ENCODE measurements around the gene STIP1. TPM values are rescaled to one million over a fixed set of nuclear protein-coding genes. Genes with fewer than 3 reads are reported as not detected.

The STIP1 gene
- total RNA-seq, 4 donors from 2014 or later: 80.8 to 116 (median 106) TPM

DNA sequence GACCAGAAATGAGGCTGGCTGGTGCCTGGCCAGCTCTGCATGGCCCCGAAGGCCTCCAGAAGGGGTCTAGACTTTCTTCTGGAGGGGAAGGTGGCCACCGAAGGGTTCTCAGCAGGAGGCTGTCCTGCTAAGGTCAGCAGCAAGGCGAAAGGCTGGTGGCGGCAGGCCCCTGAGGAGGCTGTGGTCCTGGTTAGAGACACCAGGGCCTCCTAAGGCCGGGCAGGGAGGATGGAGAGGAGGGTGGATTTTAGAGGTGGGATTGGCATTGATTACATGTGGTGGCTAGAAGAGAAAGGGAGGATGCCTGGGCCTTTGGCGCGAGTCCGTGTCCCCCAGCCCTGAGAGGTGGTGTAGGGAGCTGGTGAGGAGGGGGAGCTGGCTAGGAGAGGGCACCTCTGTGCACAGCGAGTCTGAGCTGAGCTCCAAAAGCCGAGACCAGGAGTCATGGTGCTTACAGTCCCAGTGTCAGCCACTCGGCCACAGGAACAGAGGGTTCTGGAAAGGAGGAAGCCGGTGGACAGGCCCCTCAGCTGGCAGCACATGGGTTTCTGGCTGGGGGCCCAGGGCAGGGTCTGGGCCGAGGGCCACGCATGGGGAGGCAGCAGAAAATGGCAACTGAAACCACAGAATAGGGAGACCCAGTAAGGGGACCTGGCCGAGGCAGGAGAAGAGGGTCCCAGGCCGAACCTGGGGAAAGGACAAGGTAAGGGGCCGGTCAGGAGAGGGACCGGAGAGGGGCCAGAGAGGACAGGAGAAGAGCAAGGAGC lies 23.0 kb downstream of the STIP1 start:
- no peaks in the 10 kb centered on the region for H3K27me3 ChIP-seq
- H3K36me3 ChIP-seq: no peaks in the 10 kb centered on the region
- no peak for DNase-seq
- WGBS, 2 donors: 81 to 86% methylated on average over 18 of the region's 18 CpGs
- H3K4me3 ChIP-seq (replicated peaks in 1 of 3): no peak overlapping the region
- TF ChIP-seq, protein P1, sequence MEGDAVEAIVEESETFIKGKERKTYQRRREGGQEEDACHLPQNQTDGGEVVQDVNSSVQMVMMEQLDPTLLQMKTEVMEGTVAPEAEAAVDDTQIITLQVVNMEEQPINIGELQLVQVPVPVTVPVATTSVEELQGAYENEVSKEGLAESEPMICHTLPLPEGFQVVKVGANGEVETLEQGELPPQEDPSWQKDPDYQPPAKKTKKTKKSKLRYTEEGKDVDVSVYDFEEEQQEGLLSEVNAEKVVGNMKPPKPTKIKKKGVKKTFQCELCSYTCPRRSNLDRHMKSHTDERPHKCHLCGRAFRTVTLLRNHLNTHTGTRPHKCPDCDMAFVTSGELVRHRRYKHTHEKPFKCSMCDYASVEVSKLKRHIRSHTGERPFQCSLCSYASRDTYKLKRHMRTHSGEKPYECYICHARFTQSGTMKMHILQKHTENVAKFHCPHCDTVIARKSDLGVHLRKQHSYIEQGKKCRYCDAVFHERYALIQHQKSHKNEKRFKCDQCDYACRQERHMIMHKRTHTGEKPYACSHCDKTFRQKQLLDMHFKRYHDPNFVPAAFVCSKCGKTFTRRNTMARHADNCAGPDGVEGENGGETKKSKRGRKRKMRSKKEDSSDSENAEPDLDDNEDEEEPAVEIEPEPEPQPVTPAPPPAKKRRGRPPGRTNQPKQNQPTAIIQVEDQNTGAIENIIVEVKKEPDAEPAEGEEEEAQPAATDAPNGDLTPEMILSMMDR (IDR thresholded peaks at IDR 0.05): no peak
- TF ChIP-seq POLR2A (IDR thresholded peaks at IDR 0.05): no peak
- no peaks in the 10 kb centered on the region for H3K9me3 ChIP-seq
- intact Hi-C loops (cut with DNase I): no loop called here
- H3K27ac ChIP-seq: no peak overlapping the region
- peaks cover 9 to 26% of the 10 kb centered on the region in 2 donors for H3K4me1 ChIP-seq

DNA sequence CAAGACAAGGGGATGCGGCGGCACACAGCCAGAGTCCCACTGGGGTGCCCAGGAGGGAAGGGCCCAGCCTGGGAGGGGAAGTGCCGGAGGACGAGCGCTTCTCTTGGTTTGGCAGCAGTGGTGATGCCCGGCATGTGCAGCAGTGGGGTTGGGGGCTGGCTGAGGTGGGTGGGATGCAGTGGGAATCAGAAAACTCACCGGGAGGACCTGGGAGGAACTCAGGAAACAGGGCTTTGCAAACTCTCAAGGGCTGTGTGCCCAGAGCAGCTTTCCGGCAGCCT lies 23.5 kb downstream of the STIP1 start:
- Histone ChIP-seq H3K4me1 (peaks cover 4 to 21% of the 10 kb centered on the region in 2 donors), H3K9me3 (no peaks in the 10 kb centered on the region), H3K36me3 (no peaks in the 10 kb centered on the region), H3K27ac (no peak overlapping the region), H3K4me3 (replicated peaks in 1 of 3) (no peak overlapping the region), H3K27me3 (no peaks in the 10 kb centered on the region)
- TF ChIP-seq, protein P1 (IDR thresholded peaks at IDR 0.05): no peak
- no peak for TF ChIP-seq POLR2A (IDR thresholded peaks at IDR 0.05)
- intact Hi-C loops (cut with DNase I): no loop called here
- DNase-seq: no peak
- WGBS, 2 donors: 86 to 92% methylated on average over 8 of the region's 8 CpGs

DNA sequence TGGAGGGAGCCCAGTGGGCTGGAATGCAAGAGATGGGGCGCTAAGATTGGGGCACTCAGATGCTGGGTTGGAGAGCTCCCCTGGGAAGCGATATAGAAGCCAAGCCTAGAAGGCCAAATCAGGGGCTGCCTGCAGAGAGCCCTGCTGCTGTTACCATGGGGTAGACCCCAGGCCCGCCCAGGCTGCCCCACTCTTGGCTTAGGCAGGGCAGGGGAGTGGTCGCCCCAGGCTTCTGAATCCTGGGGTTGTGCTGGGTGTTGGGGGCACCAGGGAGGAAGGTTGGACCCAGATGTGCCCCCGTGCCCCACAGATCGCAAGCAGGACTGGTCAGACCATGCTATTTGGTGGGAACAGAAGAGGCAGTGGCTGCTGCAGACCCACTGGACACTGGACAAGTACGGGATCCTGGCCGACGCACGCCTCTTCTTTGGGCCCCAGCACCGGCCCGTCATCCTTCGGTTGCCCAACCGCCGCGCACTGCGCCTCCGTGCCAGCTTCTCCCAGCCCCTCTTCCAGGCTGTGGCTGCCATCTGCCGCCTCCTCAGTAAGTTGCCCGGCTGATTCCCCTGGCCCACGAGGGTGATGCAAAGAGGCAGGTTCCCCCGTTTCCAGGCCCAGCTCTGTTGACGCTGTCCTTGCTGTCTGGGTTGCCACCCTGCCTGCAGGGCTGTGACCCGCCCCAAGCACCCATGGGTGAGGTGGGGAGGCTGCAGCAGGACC lies 24.5 kb downstream of the STIP1 start:
- Histone ChIP-seq H3K4me1 (peaks cover 0 to 15% of the 10 kb centered on the region in 2 donors), H3K27me3 (no peaks in the 10 kb centered on the region), H3K27ac (no peak overlapping the region), H3K36me3 (no peaks in the 10 kb centered on the region), H3K9me3 (no peaks in the 10 kb centered on the region), H3K4me3 (replicated peaks in 1 of 3) (no peak overlapping the region)
- DNase-seq: no peak
- intact Hi-C loops (cut with DNase I): no loop called here
- WGBS, 2 donors: 94 to 95% methylated on average over 16 to 21 of the region's 24 CpGs
- no peak for TF ChIP-seq POLR2A (IDR thresholded peaks at IDR 0.05)
- TF ChIP-seq, protein P1 (IDR thresholded peaks at IDR 0.05): no peak

DNA sequence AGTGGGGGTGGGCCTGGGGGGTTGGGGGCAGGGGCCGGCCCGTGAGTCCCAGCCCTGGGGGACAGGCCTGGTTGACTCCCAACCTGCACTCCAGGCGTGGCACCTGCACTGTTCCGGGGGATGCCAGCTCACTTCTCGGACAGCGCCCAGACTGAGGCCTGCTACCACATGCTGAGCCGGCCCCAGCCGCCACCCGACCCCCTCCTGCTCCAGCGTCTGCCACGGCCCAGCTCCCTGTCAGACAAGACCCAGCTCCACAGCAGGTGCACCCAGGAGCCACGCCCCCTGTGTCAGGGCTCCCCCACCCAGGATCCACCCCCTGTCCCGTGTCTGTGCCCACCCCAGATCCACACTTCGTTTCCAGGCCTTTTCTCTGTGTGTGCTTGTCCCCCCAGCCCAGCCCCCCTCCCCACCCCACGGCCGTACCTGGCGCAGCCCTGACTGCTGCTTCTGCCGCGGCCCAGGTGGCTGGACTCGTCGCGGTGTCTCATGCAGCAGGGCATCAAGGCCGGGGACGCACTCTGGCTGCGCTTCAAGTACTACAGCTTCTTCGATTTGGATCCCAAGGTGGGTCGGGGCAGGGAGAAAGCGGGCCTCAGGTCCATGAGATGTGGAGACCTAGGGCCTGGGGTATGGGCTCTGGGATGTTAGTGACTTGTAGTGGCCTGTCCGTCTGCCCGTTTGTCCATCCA lies 25.4 kb downstream of the STIP1 start:
- no peak for DNase-seq
- intact Hi-C loops (cut with DNase I): no loop called here

More for the DNA sequence above, 25.4 kb downstream of the STIP1 start:
- H3K9me3 ChIP-seq: no peaks in the 10 kb centered on the region
- TF ChIP-seq POLR2A (IDR thresholded peaks at IDR 0.05): no peak
- TF ChIP-seq, protein P1 (IDR thresholded peaks at IDR 0.05): no peak
- no peaks in the 10 kb centered on the region for H3K27me3 ChIP-seq
- no peaks in the 10 kb centered on the region for H3K36me3 ChIP-seq
- H3K27ac ChIP-seq: no peak overlapping the region
- WGBS, 2 donors: 84 to 87% methylated on average over 18 to 23 of the region's 30 CpGs
- H3K4me3 ChIP-seq (replicated peaks in 1 of 3): no peak overlapping the region
- peaks cover 0 to 15% of the 10 kb centered on the region in 2 donors for H3K4me1 ChIP-seq
